ENCODE data around the gene C3. TPM values are rescaled to one million over a fixed set of nuclear protein-coding genes. Genes with fewer than 3 reads are reported as not detected.

The C3 gene
- total RNA-seq, 1 donor from 2014 or later, result 0.37 TPM

DNA sequence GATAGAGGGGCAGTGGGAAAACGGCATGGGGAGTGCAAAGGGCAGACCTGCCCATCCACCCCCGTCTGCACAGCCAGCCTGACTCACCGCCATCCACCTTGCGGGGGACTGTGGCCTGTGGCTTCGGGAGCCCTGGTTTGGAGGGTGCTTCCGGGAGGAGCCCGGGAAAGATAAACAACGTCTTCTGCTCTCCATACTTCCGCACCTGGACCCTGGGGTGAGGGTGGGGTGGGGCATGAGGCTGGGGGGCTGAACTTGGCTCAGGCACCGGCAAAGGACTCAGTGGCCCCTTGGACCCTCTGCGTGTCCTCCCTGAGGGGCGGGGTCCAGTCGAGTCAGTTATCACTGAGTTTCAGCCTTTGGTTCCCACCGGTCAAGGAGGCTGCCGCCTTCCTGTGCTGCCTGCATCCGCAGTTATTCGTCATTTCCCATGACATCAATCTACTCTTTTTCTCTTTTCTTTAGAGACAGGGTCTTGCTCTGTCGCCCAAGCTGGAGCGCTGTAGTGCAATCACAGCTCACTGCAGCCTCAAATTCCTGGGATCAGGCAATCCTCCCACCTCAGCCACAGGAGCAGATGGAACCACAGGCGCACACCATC lies 13.7 kb upstream of the C3 start:
- Mint-ChIP-seq H3K9me3 (no peaks in the 10 kb centered on the region), H3K27ac (ENCODE audit: unreplicated experiment) (no peak overlapping the region), H3K27me3 (ENCODE audit: low read depth) (peaks cover 2% of the 10 kb centered on the region), H3K36me3 (ENCODE audit: low read depth) (no peaks in the 10 kb centered on the region), H3K4me1 (peaks cover 30% of the 10 kb centered on the region), H3K4me3 (no peak overlapping the region)
- TF ChIP-seq, protein P1, sequence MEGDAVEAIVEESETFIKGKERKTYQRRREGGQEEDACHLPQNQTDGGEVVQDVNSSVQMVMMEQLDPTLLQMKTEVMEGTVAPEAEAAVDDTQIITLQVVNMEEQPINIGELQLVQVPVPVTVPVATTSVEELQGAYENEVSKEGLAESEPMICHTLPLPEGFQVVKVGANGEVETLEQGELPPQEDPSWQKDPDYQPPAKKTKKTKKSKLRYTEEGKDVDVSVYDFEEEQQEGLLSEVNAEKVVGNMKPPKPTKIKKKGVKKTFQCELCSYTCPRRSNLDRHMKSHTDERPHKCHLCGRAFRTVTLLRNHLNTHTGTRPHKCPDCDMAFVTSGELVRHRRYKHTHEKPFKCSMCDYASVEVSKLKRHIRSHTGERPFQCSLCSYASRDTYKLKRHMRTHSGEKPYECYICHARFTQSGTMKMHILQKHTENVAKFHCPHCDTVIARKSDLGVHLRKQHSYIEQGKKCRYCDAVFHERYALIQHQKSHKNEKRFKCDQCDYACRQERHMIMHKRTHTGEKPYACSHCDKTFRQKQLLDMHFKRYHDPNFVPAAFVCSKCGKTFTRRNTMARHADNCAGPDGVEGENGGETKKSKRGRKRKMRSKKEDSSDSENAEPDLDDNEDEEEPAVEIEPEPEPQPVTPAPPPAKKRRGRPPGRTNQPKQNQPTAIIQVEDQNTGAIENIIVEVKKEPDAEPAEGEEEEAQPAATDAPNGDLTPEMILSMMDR (conservative IDR thresholded peaks at IDR 0.05), result no peak
- DNase-seq (ENCODE audit: low read depth, low spot score), result no peak

DNA sequence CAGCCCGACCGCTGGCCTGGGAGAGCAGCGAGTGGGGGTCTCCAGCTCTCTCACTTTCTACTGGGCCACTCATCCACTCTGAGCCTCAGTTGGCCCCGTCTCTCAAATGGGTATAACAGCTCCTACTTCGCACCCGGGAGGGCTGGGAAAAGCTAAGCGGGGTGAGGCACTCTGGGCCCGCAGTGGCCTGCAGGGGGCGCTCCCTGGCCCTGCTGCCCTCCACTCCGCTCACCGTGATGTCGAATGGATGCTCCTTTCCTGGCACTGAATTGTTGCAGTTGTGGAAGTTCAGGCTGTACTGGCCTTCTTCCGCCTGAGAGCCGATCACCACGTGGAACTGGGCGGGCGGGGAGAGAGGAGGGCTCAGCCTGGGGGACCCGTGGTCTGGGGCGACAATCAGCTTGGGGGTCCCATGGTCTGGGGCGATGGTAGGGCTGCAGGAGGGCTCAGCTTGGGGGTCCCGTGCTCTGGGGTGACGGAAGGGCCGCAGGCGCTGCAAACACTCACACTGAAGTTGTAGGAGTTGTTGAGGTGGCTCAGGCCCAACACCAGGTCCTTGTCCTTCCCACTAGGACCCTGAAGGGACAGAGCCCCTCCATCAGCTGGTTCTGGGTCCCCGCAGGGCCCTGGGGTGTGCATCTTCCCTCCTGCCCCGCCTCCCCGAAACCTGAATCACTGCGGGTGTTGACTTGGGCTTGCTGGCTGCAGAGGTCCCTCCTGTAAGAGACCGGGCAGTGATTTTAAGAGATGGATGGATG lies 13.1 kb upstream of the C3 start:
- H3K36me3 Mint-ChIP-seq (ENCODE audit: low read depth), result no peaks in the 10 kb centered on the region
- DNase-seq (ENCODE audit: low read depth, low spot score), result no peak

DNA sequence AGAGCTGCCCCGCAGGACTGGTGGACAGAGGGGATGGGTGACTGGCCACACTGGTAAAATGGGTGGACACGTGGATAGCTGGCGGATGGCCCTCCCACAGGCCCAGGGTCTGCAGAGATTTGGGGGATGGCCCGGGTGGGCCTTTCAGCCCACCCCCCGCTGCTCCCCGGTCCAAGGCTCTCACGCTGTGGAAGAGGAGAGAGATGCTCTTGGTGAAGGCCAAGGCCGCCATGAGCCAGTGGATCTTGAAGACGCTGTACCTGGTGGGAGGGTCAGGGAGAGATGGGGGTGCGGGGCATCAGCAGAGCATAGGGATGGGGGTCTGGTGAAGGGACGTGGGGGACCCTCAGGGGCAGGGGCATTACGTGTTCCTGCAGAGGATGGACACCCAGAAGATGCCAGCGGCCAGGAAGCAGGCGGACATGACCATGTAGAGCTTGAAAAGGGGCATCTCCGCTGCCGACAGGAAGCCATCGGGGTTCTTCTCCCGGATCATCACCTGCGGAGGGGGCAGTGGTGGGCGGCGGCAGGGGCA lies 12.4 kb upstream of the C3 start:
- Mint-ChIP-seq H3K27ac (ENCODE audit: unreplicated experiment) (no peak overlapping the region), H3K27me3 (ENCODE audit: low read depth) (peaks cover 2% of the 10 kb centered on the region), H3K36me3 (ENCODE audit: low read depth) (no peaks in the 10 kb centered on the region), H3K4me1 (peaks cover 23% of the 10 kb centered on the region), H3K4me3 (no peak overlapping the region), H3K9me3 (no peaks in the 10 kb centered on the region)
- no peak for DNase-seq (ENCODE audit: low read depth, low spot score)
- TF ChIP-seq, protein P1 (conservative IDR thresholded peaks at IDR 0.05), result no peak

More for the DNA sequence above, 13.1 kb upstream of the C3 start:
- no peak overlapping the region for H3K27ac Mint-ChIP-seq (ENCODE audit: unreplicated experiment)
- TF ChIP-seq, protein P1 (conservative IDR thresholded peaks at IDR 0.05), result peak; percentile 29
- no peak overlapping the region for H3K4me3 Mint-ChIP-seq
- H3K4me1 Mint-ChIP-seq, result peaks cover 25% of the 10 kb centered on the region
- H3K27me3 Mint-ChIP-seq (ENCODE audit: low read depth), result peaks cover 2% of the 10 kb centered on the region
- H3K9me3 Mint-ChIP-seq, result no peaks in the 10 kb centered on the region

DNA sequence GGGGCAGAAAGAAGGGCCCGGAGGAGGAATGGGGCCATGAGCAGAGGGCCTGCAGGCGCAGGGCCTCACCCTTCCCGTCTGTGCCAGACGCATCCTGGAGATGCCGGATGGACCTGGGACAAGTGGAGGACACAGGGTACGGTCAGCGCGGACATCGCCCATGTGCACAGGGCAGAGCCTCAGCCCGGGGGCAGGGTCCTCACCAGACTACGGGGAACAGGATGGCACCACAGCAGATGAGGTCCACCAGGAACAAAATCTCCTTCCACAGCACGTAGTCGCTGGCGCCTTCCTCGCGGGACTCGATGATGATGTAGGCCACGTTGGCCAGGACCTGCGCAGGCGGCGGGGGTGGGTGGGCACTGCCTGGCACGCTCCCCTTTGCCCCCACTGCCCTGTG lies 11.4 kb upstream of the C3 start:
- no peaks in the 10 kb centered on the region for H3K36me3 Mint-ChIP-seq (ENCODE audit: low read depth)
- H3K27ac Mint-ChIP-seq (ENCODE audit: unreplicated experiment), result no peak overlapping the region
- no peak for DNase-seq (ENCODE audit: low read depth, low spot score)
- H3K4me3 Mint-ChIP-seq, result no peak overlapping the region
- H3K4me1 Mint-ChIP-seq, result peaks cover 18% of the 10 kb centered on the region
- TF ChIP-seq, protein P1 (conservative IDR thresholded peaks at IDR 0.05), result no peak
- no peaks in the 10 kb centered on the region for H3K9me3 Mint-ChIP-seq
- no peaks in the 10 kb centered on the region for H3K27me3 Mint-ChIP-seq (ENCODE audit: low read depth)

DNA sequence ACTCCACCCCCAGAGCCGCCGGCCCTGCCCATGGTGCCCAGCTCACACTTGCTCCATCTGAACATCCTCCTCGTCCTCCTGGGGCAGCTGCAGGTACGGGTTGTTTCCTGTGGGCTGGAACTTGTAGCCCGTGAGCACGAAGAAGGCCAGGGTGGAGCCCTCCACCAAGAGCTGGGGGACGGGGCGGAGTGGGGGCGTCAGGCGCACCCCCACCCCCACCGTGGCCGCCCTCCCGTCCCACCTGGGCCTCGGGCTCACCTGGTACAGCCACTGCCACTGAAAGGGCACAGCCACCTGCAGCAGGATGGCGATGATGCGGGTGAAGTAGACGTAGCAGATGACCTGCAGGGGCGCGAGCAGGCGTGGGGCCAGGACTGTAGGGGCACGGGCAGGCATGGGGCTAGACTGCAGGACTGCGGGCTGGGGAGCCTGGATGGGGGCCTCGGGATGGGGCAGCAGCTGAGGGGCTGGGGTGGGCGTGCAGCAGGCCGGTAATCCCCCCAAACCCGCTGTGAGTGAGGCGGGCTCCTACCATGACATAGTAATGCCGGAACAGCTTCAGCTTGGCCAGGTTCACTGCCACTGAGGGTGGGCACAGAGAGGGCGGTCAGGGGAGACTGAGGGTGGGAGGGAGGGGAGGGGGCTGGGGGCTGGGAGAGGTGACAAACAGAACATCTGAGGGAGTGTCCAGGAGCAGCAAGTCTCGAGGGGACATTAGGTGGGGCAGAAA lies 10.7 kb upstream of the C3 start:
- no peaks in the 10 kb centered on the region for H3K27me3 Mint-ChIP-seq (ENCODE audit: low read depth)
- TF ChIP-seq, protein P1 (conservative IDR thresholded peaks at IDR 0.05), result no peak
- peaks cover 11% of the 10 kb centered on the region for H3K4me1 Mint-ChIP-seq
- H3K4me3 Mint-ChIP-seq, result no peak overlapping the region
- no peaks in the 10 kb centered on the region for H3K9me3 Mint-ChIP-seq
- DNase-seq (ENCODE audit: low read depth, low spot score), result no peak
- H3K36me3 Mint-ChIP-seq (ENCODE audit: low read depth), result no peaks in the 10 kb centered on the region
- H3K27ac Mint-ChIP-seq (ENCODE audit: unreplicated experiment), result no peak overlapping the region
